HepG2 (cell line): Measurements from ENCODE around the gene ME3. TPM values are rescaled to one million over a fixed set of nuclear protein-coding genes. Genes with fewer than 3 reads are reported as not detected.

Source experiments
- ATAC-seq: fragments of 200-7000 bp; cut with Tn5 transposase; 3 replicates; pipeline ENCODE4 v1.9.1; 2020; ENCODE audit warnings: mild to moderate bottlenecking, moderate library complexity
- BruUV-seq: library from RNA; stranded (reverse); fragments of 400-500 nt; replicated peaks from 2 replicates; lab custom pipeline; 2021; lab: Mats Ljungman, UMichigan
- CTCF ChIA-PET: fragments of 300-600 bp; formaldehyde crosslinking; extraction: SDS; loops from one replicate; lab custom pipeline; 2021; ENCODE audit warnings: low total read pairs, inconsistent platforms, low intra/inter-chr PET ratio; lab: Yijun Ruan, JAX
- POLR2A ChIA-PET: fragments of 350-600 bp; sonication (Branson Sonifier 250); formaldehyde crosslinking; loops from one replicate; lab custom pipeline; 2020; ENCODE audit warnings: antibody characterized with exemption, inconsistent platforms; lab: Yijun Ruan, JAX
- DNase-seq: peaks from one replicate; pipeline ENCODE4 v3.0.0-alpha.2; 2015; ENCODE audit warnings: low spot score
- FAIRE-seq: peaks from 3 replicates; lab custom pipeline; 2011; peaks lifted over from hg19 to GRCh38; lab: Jason Lieb, UNC
- H2AFZ ChIP-seq: one replicate; pipeline ENCODE4 v1.6.1; 2011; ENCODE audit warnings: low read length, inconsistent platforms
- H3K27ac ChIP-seq: fragments of 300-600 bp; 3 replicates; pipeline ENCODE4 v1.8.0; 2011; ENCODE audit warnings: mixed run types, mild to moderate bottlenecking, mixed read lengths, low read length, inconsistent platforms; ENCODE audit not compliant: insufficient read depth; ENCODE audit errors: extremely low read length
- H3K27me3 ChIP-seq, 2 experiments: fragments of 200-600 bp in 1 of 2; 2 replicates in 1 of 2; 3 replicates in 1 of 2; pipeline versions ENCODE4 v1.6.0 to v1.8.0; 2011; ENCODE audit warnings: low read length in 2 of 2, mild to moderate bottlenecking in 2 of 2, moderate library complexity in 2 of 2, inconsistent platforms in 1 of 2; ENCODE audit not compliant: insufficient read depth in 2 of 2, control insufficient read depth in 1 of 2
- H3K36me3 ChIP-seq, 2 experiments: fragments of 200-600 bp in 1 of 2; replicated peaks in 1 of 2; 2 replicates in 1 of 2; 3 replicates in 1 of 2; pipeline versions ENCODE4 v1.5.1 to v1.8.0; 2011; ENCODE audit warnings: low read length in 2 of 2, inconsistent platforms in 1 of 2; ENCODE audit not compliant: insufficient read depth in 2 of 2, control insufficient read depth in 1 of 2
- H3K4me1 ChIP-seq: 2 replicates; pipeline ENCODE4 v1.5.1; 2012; ENCODE audit warnings: low read length, inconsistent platforms; ENCODE audit not compliant: insufficient read depth
- H3K4me2 ChIP-seq: 2 replicates; pipeline ENCODE4 v1.6.0; 2011; ENCODE audit warnings: low read depth, low read length, inconsistent platforms
- H3K4me3 ChIP-seq, 3 experiments: fragments of 200-600 bp in 1 of 3; sonication (generic), shearing (Covaris generic) in 1 of 3; replicated peaks in 1 of 3; 2 replicates each; pipeline ENCODE4 v1.5.1; 2011 to 2016; ENCODE audit warnings: low read length in 3 of 3, inconsistent platforms in 2 of 3, low read depth in 2 of 3, mild to moderate bottlenecking in 2 of 3, control low read depth in 1 of 3, mixed read lengths in 1 of 3; ENCODE audit not compliant: insufficient read depth in 1 of 3
- H3K79me2 ChIP-seq: one replicate; pipeline ENCODE4 v1.6.1; 2011; ENCODE audit warnings: low read length, inconsistent platforms; ENCODE audit not compliant: insufficient read depth
- H3K9ac ChIP-seq: 2 replicates; pipeline ENCODE4 v1.6.0; 2011; ENCODE audit warnings: mild to moderate bottlenecking, low read depth, low read length, inconsistent platforms; ENCODE audit not compliant: insufficient read depth
- H3K9me3 ChIP-seq: 2 replicates; pipeline ENCODE4 v1.5.1; 2012; ENCODE audit warnings: mild to moderate bottlenecking, low read length
- H4K20me1 ChIP-seq: 2 replicates; pipeline ENCODE4 v1.6.0; 2011; ENCODE audit warnings: inconsistent platforms, mild to moderate bottlenecking, low read length, moderate library complexity; ENCODE audit not compliant: insufficient read depth
- ASH2L ChIP-seq: fragments of 300-600, 200-600 bp; sonication (generic); IDR thresholded peaks from 2 replicates; pipeline ENCODE4 v1.7.0; 2017; ENCODE audit warnings: low read depth, mild to moderate bottlenecking, moderate library complexity, mixed read lengths, low read length; ENCODE audit not compliant: insufficient read length
- KAT8 ChIP-seq: IDR thresholded peaks from 2 replicates; pipeline ENCODE4 v1.6.1; 2016; ENCODE audit warnings: missing genetic modification reagents, missing compliant biosample characterization
- KLF16 ChIP-seq, 2 experiments: sonication (generic) in 1 of 2; formaldehyde crosslinking in 1 of 2; IDR thresholded peaks; 2 replicates each; pipeline versions ENCODE4 v1.6.1 to v1.8.0; 2016 to 2023; ENCODE audit warnings: missing genetic modification reagents in 2 of 2, missing compliant biosample characterization in 1 of 2
- RFX3 ChIP-seq: IDR thresholded peaks from 2 replicates; pipeline ENCODE4 v1.6.1; 2016; ENCODE audit warnings: missing biosample characterization, missing genetic modification reagents
- SALL2 ChIP-seq: sonication (generic); formaldehyde crosslinking; IDR thresholded peaks from 2 replicates; pipeline ENCODE4 v1.8.1; 2023; ENCODE audit warnings: mild to moderate bottlenecking, missing genetic modification reagents, inconsistent platforms
- ZFP37 ChIP-seq: sonication (generic); formaldehyde crosslinking; IDR thresholded peaks from 2 replicates; pipeline ENCODE4 v1.4.0; 2020; ENCODE audit warnings: missing genetic modification reagents, borderline replicate concordance
- ZKSCAN8 ChIP-seq: IDR thresholded peaks from 2 replicates; pipeline ENCODE4 v1.6.1; 2016; ENCODE audit warnings: borderline replicate concordance, missing genetic modification reagents, missing compliant biosample characterization
- ZNF367 ChIP-seq: sonication (generic); formaldehyde crosslinking; IDR thresholded peaks from 2 replicates; pipeline ENCODE4 v1.4.0; 2020; ENCODE audit warnings: missing genetic modification reagents, borderline replicate concordance
- ZNF766 ChIP-seq: sonication (generic); formaldehyde crosslinking; IDR thresholded peaks from 2 replicates; pipeline ENCODE4 v1.5.0; 2020; ENCODE audit warnings: missing genetic modification reagents, borderline replicate concordance
- ZNF841 ChIP-seq: sonication (generic); formaldehyde crosslinking; IDR thresholded peaks from 2 replicates; pipeline ENCODE4 v1.8.1; 2023; ENCODE audit warnings: missing genetic modification reagents, borderline replicate concordance
- ZNF879 ChIP-seq: sonication (generic); formaldehyde crosslinking; IDR thresholded peaks from 2 replicates; pipeline ENCODE4 v1.8.1; 2023; ENCODE audit warnings: missing genetic modification reagents
- WGBS: methylation state at CpG from one replicate; pipeline ENCODE4 v1.1.6; 2017; ENCODE audit warnings: low lambda C conversion rate; 5-methylcytosine and 5-hydroxymethylcytosine counted together
- in situ Hi-C: cut with HindIII; loops from 2 replicates; pipeline ENCODE4 v1.10.0; 2017; ENCODE audit warnings: low pct_unique_long_range_greater_than_20kb; ENCODE audit not compliant: extremely low pct_ligation_motif_present
- intact Hi-C: fragments of 100-400 bp; cut with micrococcal nuclease; formaldehyde crosslinking; loops from one replicate; pipeline ENCODE4 v1.10.0; 2022; ENCODE audit not compliant: unreplicated experiment
- polyA plus RNA-seq, 8 experiments: library from polyadenylated mRNA; depleted of rRNA in 3 of 8; stranded (reverse) in 7 of 8; unstranded in 1 of 8; fragments of >200 nt; fragmentation: Illumina TruSeq in 4 of 8; extraction: Trizol in 4 of 8; gene quantifications; 2 replicates each; pipeline versions ENCODE4 v1.2.1 to v1.2.3, GENCODE V29; 2011 to 2016; ENCODE audit warnings: low read depth in 4 of 8, missing spikeins in 1 of 8, mixed read lengths in 1 of 8; ENCODE audit not compliant: insufficient read depth in 1 of 8
- total RNA-seq, 5 experiments: library from RNA; depleted of rRNA; stranded (reverse); fragments of >200 nt; fragmentation: Illumina TruSeq; extraction: Trizol; gene quantifications; 2 replicates each; pipeline ENCODE4 v1.2.3, GENCODE V29; 2016; ENCODE audit warnings: low read depth in 1 of 5
- TF ChIP-seq, protein P1 (sequence below): sonication (generic); formaldehyde crosslinking; IDR thresholded peaks from 2 replicates; pipeline ENCODE4 v1.4.0; 2020; ENCODE audit warnings: missing genetic modification reagents
- TF ChIP-seq, protein P2 (sequence below): sonication (generic); formaldehyde crosslinking; IDR thresholded peaks from 2 replicates; pipeline ENCODE4 v1.4.0; 2020; ENCODE audit warnings: missing genetic modification reagents
- TF ChIP-seq, protein P3 (sequence below): sonication (generic); formaldehyde crosslinking; IDR thresholded peaks from 2 replicates; pipeline ENCODE4 v1.5.0; 2020; ENCODE audit warnings: missing genetic modification reagents, mild to moderate bottlenecking, borderline replicate concordance
- TF ChIP-seq, protein P4 (sequence below): sonication (generic); formaldehyde crosslinking; IDR thresholded peaks from 2 replicates; pipeline ENCODE4 v1.9.0; 2021; ENCODE audit warnings: missing genetic modification reagents, borderline replicate concordance

The ME3 gene
- total and polyA plus RNA-seq, 2 of the 13 experiments (the other 11 are each of a cell fraction or from before 2014, with no cell fraction given): not detected

DNA sequence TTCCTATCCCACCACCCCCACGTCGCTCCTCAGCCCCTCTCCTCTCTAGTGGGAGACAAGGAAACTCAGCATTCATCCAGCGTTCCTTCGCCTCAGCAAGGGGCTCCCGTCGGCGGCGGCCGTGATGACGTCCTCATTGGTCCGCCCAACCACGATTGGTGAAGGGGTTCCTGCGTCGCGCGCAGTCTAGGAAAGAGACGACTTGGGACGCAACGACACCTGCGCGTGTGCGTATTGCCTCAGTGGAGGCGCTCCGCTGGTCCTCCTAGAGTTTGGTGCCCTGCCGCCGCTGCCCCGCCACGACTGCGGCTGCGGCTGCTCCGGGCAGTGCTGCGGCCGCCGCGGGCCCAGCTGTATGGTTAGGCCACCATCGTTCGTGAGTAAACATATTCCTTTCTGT is 241.2 kb downstream of the ME3 start:
- ChIA-PET CTCF (no interaction called here), POLR2A (no interaction called here)
- BruUV-seq: no TSS peak
- Histone ChIP-seq H3K4me2 (no peak overlapping the region), H3K27me3 (no peaks in the 10 kb centered on the region; a peak in 1 of 5 replicates), H4K20me1 (no peaks in the 10 kb centered on the region), H2AFZ (no peak overlapping the region), H3K4me1 (no peaks in the 10 kb centered on the region), H3K9me3 (no peaks in the 10 kb centered on the region), H3K9ac (no peak overlapping the region), H3K36me3 (no peaks in the 10 kb centered on the region), H3K79me2 (no peaks in the 10 kb centered on the region), H3K4me3 (no peak overlapping the region), H3K27ac (no peak overlapping the region)
- in situ Hi-C loops: no loop called here
- 85% methylated on average over 29 of the region's 37 CpGs for whole genome bisulfite sequencing
- FAIRE-seq: no peak
- intact Hi-C loops: no loop called here
- no peak for DNase-seq
- ATAC-seq: no peak
- TF ChIP-seq, protein P1, sequence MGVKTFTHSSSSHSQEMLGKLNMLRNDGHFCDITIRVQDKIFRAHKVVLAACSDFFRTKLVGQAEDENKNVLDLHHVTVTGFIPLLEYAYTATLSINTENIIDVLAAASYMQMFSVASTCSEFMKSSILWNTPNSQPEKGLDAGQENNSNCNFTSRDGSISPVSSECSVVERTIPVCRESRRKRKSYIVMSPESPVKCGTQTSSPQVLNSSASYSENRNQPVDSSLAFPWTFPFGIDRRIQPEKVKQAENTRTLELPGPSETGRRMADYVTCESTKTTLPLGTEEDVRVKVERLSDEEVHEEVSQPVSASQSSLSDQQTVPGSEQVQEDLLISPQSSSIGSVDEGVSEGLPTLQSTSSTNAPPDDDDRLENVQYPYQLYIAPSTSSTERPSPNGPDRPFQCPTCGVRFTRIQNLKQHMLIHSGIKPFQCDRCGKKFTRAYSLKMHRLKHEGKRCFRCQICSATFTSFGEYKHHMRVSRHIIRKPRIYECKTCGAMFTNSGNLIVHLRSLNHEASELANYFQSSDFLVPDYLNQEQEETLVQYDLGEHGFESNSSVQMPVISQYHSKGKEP: no peak
- TF ChIP-seq, protein P2, sequence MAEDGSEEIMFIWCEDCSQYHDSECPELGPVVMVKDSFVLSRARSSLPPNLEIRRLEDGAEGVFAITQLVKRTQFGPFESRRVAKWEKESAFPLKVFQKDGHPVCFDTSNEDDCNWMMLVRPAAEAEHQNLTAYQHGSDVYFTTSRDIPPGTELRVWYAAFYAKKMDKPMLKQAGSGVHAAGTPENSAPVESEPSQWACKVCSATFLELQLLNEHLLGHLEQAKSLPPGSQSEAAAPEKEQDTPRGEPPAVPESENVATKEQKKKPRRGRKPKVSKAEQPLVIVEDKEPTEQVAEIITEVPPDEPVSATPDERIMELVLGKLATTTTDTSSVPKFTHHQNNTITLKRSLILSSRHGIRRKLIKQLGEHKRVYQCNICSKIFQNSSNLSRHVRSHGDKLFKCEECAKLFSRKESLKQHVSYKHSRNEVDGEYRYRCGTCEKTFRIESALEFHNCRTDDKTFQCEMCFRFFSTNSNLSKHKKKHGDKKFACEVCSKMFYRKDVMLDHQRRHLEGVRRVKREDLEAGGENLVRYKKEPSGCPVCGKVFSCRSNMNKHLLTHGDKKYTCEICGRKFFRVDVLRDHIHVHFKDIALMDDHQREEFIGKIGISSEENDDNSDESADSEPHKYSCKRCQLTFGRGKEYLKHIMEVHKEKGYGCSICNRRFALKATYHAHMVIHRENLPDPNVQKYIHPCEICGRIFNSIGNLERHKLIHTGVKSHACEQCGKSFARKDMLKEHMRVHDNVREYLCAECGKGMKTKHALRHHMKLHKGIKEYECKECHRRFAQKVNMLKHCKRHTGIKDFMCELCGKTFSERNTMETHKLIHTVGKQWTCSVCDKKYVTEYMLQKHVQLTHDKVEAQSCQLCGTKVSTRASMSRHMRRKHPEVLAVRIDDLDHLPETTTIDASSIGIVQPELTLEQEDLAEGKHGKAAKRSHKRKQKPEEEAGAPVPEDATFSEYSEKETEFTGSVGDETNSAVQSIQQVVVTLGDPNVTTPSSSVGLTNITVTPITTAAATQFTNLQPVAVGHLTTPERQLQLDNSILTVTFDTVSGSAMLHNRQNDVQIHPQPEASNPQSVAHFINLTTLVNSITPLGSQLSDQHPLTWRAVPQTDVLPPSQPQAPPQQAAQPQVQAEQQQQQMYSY (CRISPR knock-in tag): no peak
- no peak for TF ChIP-seq KLF16 (CRISPR knock-in tag; IDR thresholded peaks at IDR 0.05)
- TF ChIP-seq ASH2L: no peak
- TF ChIP-seq RFX3 (CRISPR knock-in tag): no peak
- TF ChIP-seq, protein P3, sequence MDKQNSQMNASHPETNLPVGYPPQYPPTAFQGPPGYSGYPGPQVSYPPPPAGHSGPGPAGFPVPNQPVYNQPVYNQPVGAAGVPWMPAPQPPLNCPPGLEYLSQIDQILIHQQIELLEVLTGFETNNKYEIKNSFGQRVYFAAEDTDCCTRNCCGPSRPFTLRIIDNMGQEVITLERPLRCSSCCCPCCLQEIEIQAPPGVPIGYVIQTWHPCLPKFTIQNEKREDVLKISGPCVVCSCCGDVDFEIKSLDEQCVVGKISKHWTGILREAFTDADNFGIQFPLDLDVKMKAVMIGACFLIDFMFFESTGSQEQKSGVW (CRISPR knock-in tag): no peak
- TF ChIP-seq, protein P4, sequence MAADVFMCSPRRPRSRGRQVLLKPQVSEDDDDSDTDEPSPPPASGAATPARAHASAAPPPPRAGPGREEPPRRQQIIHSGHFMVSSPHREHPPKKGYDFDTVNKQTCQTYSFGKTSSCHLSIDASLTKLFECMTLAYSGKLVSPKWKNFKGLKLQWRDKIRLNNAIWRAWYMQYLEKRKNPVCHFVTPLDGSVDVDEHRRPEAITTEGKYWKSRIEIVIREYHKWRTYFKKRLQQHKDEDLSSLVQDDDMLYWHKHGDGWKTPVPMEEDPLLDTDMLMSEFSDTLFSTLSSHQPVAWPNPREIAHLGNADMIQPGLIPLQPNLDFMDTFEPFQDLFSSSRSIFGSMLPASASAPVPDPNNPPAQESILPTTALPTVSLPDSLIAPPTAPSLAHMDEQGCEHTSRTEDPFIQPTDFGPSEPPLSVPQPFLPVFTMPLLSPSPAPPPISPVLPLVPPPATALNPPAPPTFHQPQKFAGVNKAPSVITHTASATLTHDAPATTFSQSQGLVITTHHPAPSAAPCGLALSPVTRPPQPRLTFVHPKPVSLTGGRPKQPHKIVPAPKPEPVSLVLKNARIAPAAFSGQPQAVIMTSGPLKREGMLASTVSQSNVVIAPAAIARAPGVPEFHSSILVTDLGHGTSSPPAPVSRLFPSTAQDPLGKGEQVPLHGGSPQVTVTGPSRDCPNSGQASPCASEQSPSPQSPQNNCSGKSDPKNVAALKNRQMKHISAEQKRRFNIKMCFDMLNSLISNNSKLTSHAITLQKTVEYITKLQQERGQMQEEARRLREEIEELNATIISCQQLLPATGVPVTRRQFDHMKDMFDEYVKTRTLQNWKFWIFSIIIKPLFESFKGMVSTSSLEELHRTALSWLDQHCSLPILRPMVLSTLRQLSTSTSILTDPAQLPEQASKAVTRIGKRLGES (CRISPR knock-in tag): no peak
- no peak for TF ChIP-seq ZKSCAN8 (CRISPR knock-in tag)
- TF ChIP-seq ZFP37 (CRISPR knock-in tag): no peak
- TF ChIP-seq ZNF879 (CRISPR knock-in tag): no peak
- no peak for TF ChIP-seq ZNF367 (CRISPR knock-in tag)
- TF ChIP-seq SALL2: no peak
- TF ChIP-seq KAT8 (CRISPR knock-in tag): no peak
- TF ChIP-seq ZNF766: no peak
- TF ChIP-seq ZNF841 (CRISPR knock-in tag): no peak
